CD4-positive, alpha-beta T cell treated with Interleukin-1 beta for 1 hour (primary cell): ENCODE data around the gene PLA2G6.
A peak's percentile ranks its signal among the peaks of the same experiment; 100 is the strongest.

ENCODE experiments used
- DNase-seq, 2 donors: peaks; one replicate each; pipeline ENCODE4 v3.0.0-alpha.2; 2020 to 2022

PLA2G6 gene

GRCh38 chr22:38213319-38213989 is 31.8 kb upstream of the PLA2G6 start:
- peak in 1 of 2 donors; percentile 36 for DNase-seq

GRCh38 chr22:38212442-38212841 is 30.8 kb upstream of the PLA2G6 start:
- no peak for DNase-seq

GRCh38 chr22:38211556-38211955 is 29.9 kb upstream of the PLA2G6 start:
- DNase-seq, result no peak

GRCh38 chr22:38208551-38208968 is 26.9 kb upstream of the PLA2G6 start:
- DNase-seq, result no peak

- no peak for DNase-seq
Observed at GRCh38 chr22:38207898-38208432, 26.3 kb upstream of the PLA2G6 start.

- DNase-seq, result no peak
Observed at GRCh38 chr22:38205261-38206128, 23.9 kb upstream of the PLA2G6 start.

- DNase-seq, result peak in 1 of 2 donors; percentile 49
Observed at GRCh38 chr22:38204784-38205183, 23.2 kb upstream of the PLA2G6 start.

- no peak for DNase-seq
Observed at GRCh38 chr22:38203855-38204514, 22.4 kb upstream of the PLA2G6 start.

GRCh38 chr22:38203090-38203810 is 21.6 kb upstream of the PLA2G6 start:
- DNase-seq, result peak; percentile 35 to 45

- DNase-seq, result peak; percentile 66 to 71
Observed at GRCh38 chr22:38202437-38203089, 20.9 kb upstream of the PLA2G6 start.

GRCh38 chr22:38201711-38202436 is 20.2 kb upstream of the PLA2G6 start, which contains the start of gene MAFF:
MAFF (plus strand) TSS chr22:38201994; CDS start chr22:38213854, 11,860 bp downstream.
- DNase-seq, result peak; percentile 93

GRCh38 chr22:38201371-38201710 is 19.7 kb upstream of the PLA2G6 start:
- no peak for DNase-seq

GRCh38 chr22:38199826-38200559 is 18.4 kb upstream of the PLA2G6 start:
- no peak for DNase-seq

GRCh38 chr22:38196791-38197419 is 15.3 kb upstream of the PLA2G6 start:
- DNase-seq, result no peak

GRCh38 chr22:38193580-38193979 is 11.9 kb upstream of the PLA2G6 start:
- no peak for DNase-seq

- DNase-seq, result no peak
Observed at GRCh38 chr22:38192475-38192863, 10.8 kb upstream of the PLA2G6 start.

GRCh38 chr22:38191731-38192474 is 10.3 kb upstream of the PLA2G6 start:
- no peak for DNase-seq

GRCh38 chr22:38191055-38191454 is 9.4 kb upstream of the PLA2G6 start:
- no peak for DNase-seq

GRCh38 chr22:38190581-38190980 is 9.0 kb upstream of the PLA2G6 start:
- DNase-seq, result no peak
